ENCODE data around the gene E2F2.

Gene E2F2

GRCh38 chr1:23483321-23484252, 47.4 kb downstream of the E2F2 start, which contains the start of gene ASAP3:
ASAP3 (minus strand) TSS chr1:23484179; CDS start chr1:23484133, 46 bp downstream.
- DNase-seq (ENCODE audit: low read depth) = no peak

GRCh38 chr1:23481904-23482303, 49.1 kb downstream of the E2F2 start:
- DNase-seq (ENCODE audit: low read depth) = no peak

GRCh38 chr1:23481026-23481597, 49.9 kb downstream of the E2F2 start:
- no peak for DNase-seq (ENCODE audit: low read depth)

GRCh38 chr1:23480187-23481025, 50.6 kb downstream of the E2F2 start:
- DNase-seq (ENCODE audit: low read depth) = no peak

GRCh38 chr1:23479666-23479941, 51.4 kb downstream of the E2F2 start:
- DNase-seq (ENCODE audit: low read depth) = no peak

- DNase-seq (ENCODE audit: low read depth) = no peak
Measured at GRCh38 chr1:23478896-23479665, 52.0 kb downstream of the E2F2 start.

- no peak for DNase-seq (ENCODE audit: low read depth)
Measured at GRCh38 chr1:23477359-23478144, 53.5 kb downstream of the E2F2 start.

GRCh38 chr1:23475641-23476040, 55.4 kb downstream of the E2F2 start:
- DNase-seq (ENCODE audit: low read depth) = no peak

GRCh38 chr1:23475134-23475628, 55.9 kb downstream of the E2F2 start:
- DNase-seq (ENCODE audit: low read depth) = no peak

GRCh38 chr1:23473037-23473800, 57.8 kb downstream of the E2F2 start:
- DNase-seq (ENCODE audit: low read depth) = no peak

- DNase-seq (ENCODE audit: low read depth) = no peak
Measured at GRCh38 chr1:23472351-23473036, 58.5 kb downstream of the E2F2 start.

- DNase-seq (ENCODE audit: low read depth) = no peak
Measured at GRCh38 chr1:23471473-23472075, 59.5 kb downstream of the E2F2 start.

- DNase-seq (ENCODE audit: low read depth) = no peak
Measured at GRCh38 chr1:23470282-23471070, 60.6 kb downstream of the E2F2 start.

- no peak for DNase-seq (ENCODE audit: low read depth)
Measured at GRCh38 chr1:23469372-23469982, 61.6 kb downstream of the E2F2 start.

GRCh38 chr1:23466423-23466989, 64.5 kb downstream of the E2F2 start:
- DNase-seq (ENCODE audit: low read depth) = no peak

- DNase-seq (ENCODE audit: low read depth) = no peak
Measured at GRCh38 chr1:23463286-23463685, 67.7 kb downstream of the E2F2 start.

GRCh38 chr1:23462766-23463165, 68.3 kb downstream of the E2F2 start:
- no peak for DNase-seq (ENCODE audit: low read depth)

- no peak for DNase-seq (ENCODE audit: low read depth)
Measured at GRCh38 chr1:23461050-23461449, 70.0 kb downstream of the E2F2 start.

Data from CMK (cell line).